CMK (cell line): ENCODE results near the gene TM9SF2.
"Not testable (repeated sequence)": the region's sequence is repeated elsewhere in the genome, so short reads cannot be mapped to it uniquely, and the experiment has no call there.

Experiments used
- DNase-seq: peaks from one replicate; pipeline ENCODE4 v3.0.0-alpha.2; 2010; ENCODE audit warnings: low read depth

Gene TM9SF2

DNA sequence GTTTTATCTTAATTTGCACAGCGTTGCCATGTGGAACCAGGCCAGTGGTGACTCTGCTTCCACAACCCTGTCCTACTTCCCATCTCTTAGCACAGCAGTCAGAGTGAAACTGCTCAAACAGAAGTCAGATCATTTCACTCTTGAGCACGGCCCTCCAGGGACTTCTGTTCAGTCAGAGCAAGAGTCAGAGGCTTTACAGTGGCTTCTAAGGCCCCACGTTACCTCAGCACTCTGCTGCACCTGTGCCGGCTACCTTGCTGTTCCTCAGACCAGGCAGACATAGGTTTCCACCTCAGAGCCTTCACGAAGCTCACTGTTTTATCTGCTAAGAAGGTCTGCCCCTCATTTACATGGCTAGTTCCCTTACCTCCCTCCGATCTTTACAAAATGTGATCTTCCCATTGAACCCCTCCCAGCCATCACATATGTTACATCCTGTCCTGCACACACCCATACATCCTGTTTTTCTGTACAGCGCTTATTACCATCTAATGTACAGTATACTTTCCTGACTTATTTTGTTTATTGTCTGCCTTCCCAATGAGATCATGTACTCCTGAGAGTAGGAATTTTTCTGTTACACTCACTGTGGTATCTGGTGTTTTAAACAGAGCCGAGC lies 41.6 kb downstream of the TM9SF2 start:
- no peak for DNase-seq

DNA sequence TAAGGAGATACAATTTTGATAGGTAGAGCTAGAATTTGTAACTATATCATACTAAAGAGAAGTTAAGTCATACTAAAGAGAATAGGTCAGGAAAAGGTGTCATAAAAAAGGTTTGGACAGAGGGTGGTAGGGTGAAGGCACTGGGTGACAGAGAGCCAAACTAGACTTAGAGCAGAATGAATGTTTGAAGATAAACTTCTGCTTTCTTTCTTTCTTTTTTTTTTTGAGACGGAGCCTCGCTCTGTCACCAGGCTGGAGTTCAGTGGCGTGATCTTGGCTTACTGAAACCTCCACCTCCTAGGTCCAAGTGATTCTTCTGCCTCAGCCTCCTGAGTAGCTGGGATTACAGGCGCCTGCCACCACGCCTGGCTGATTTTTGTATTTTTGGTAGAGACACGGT lies 44.1 kb downstream of the TM9SF2 start:
- no peak for DNase-seq

DNA sequence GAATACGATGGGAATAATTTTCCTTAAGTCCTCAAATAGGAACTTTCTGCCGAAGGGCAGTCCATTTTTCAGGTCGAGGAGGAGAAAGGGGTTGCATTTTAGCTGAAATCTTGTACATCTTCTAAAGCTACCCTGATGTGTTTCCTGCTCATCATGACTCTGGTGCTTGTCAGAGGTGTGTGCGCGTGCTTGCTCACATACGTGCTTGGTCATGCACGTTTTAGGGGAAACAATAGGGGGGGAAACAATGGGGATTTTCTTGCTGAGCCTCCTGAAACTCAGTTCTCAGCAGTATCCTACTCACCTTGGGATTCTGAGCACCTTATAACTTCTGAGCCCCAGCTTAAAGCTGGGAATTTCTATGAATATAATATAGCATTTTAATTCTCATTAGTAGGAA lies 44.7 kb downstream of the TM9SF2 start:
- DNase-seq = no peak

DNA sequence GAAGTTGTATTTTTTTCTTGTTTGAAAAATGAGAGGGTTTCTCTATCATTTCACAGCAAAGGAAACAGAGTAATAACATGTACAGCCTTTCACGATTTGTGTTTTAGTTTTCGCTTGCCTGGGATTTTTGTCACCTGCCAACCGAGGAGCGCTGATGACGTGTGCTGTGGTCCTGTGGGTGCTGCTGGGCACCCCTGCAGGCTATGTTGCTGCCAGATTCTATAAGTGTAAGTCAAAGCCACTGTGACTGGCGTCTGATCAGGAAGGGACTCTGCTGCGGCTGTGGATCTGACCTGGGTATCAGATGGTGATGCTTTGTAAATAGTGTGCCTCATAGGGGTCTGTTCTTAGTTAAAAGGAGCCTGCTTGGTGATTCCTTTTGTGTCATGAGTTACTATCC lies 45.6 kb downstream of the TM9SF2 start:
- DNase-seq = no peak

DNA sequence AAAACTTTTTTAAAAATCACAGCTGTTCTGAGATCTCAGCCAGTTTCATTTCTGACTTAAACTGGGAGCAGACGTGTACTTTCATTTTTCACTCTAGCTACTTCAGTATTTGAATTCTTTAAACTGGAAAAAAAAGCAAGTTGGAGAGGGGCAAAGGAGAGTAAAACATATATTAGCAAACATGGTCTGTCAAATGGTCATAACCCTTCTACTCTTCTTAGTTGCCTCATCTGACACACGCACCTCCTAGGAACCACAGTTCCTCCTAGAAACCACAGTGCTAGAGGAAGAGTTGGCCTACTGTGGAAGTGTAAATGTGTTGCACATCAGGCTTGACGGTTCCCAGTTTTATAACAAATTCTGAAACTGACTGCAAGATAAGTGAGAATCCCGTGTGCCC lies 47.2 kb downstream of the TM9SF2 start:
- DNase-seq = no peak

DNA sequence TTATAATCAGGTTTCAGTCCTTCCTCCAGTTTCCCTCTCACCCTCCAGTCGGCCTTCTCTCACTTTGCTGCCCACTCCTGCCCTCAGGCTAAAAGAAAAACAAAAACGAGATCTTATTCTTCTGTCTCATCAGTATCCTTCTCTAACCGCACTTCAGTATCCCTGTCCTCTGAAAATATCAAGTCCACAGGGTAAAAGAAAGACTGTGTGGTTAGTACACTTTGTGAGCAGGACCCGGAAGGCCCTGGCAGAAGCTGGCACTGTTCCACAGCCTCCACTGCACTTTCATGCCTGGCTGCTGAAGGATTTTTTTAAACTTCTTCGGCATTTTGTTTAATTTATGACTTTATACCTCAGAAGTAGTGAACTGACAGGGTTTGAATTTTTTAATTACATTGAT lies 51.8 kb downstream of the TM9SF2 start:
- no peak for DNase-seq

DNA sequence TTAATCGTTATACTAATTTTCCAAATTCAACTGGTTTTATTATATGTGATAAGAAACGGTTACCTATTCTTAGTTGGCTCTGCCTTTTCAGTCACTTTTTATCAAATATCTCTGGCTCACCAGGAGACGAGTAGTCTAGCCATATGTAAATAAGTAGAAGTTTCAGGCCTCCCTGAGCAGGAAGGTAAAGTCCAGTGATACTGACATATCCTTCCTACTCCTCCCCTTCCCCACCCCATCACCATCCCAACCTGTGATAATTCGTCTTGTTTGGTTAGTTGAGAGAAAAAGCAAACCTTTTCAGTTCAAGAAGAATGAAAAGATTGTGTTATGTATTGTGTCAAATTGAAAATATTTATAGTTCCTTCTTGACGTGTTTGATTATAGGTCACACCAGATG lies 53.9 kb downstream of the TM9SF2 start:
- no peak for DNase-seq

DNA sequence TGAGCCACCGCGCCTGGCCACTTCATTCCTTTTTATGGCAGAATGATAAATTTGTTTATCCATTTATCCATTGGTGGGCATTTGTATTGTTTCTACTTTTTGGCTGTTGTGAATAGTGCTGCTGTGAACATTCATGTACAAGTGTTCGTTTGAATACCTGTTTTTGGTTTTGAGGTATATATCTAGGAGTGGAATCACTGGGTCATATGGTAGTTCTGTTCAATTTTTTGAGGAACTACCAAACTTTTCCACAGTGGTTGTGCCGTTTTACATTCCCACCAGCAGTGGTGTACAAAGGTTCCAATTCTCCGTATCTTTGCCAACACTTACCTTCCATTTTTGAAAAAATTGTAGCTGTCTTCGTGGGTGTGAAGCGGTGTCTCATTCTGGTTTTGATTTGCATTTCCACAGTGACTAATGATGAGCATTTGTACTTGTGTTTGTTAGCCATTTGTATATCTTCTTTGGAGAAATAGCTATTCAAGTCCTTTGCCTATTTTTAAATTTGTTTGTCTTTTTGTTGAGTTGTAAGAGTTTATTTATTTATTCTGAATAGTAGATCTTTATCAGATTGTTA lies 55.7 kb downstream of the TM9SF2 start:
- DNase-seq = no peak

DNA sequence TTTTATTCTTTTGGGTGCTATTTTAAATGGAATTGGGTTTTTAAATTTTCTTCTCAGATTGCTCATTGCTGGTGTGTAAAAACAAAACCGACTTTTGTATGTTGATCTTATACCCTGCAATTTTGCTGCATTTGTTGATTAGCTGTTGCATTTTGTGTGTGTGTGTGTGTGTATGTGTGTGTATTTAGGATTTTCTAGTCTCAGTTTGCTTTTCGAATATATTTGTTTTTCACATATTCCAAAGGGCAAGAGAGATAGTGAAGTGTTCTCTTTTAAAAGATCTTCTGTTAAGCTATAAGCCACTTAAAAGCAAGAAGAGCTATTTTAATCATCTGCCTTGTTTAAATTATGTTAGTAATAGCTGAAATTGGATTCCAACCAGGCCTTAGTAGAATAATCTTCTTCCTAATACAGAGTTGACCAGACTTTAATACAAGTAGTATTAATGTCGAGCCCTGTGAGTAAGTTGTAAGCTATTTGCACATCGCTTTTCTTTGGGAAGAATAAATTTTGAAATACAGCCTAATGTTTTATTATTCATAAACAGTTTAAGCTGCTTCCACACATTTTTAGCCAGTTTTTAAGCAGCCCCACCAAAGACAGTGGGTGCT lies 57.4 kb downstream of the TM9SF2 start:
- DNase-seq = no peak

DNA sequence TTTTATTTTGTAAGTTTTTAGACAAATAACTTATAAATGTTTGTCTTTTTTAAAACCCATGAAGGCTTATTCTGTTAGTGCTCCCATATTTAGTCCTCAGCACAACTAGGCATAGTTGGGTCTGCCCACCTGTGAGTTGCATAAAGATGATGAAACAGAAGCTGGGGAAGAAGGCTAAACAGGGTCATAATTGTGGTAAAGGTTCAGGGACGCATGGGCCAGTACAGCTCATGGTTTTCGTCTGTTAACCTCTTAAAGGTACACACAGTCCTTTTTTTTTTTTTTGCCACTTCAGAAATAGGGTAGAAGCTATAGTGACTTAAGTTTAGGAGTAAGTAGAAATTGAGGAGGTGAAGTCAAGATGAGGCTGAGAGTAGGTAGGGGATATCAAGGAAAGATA lies 58.3 kb downstream of the TM9SF2 start:
- DNase-seq = no peak

DNA sequence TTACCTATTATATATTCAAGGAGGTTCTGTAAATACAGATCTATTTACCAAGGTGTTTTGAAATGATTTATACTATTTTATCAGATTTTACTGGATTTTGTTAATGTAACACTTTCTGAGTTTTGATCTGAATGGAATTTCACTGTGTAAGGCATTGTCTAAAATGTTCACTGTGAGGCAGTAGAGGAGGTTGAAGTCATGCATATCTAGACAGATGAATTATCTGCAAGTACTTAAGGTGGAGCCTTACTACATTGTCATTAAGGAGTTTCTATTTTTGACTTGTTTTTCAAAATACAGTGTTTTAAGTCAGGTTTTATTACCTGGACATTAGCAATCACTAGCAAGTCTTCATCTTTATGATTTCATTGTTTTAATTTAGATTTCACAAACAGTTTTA lies 62.1 kb downstream of the TM9SF2 start:
- no peak for DNase-seq

DNA sequence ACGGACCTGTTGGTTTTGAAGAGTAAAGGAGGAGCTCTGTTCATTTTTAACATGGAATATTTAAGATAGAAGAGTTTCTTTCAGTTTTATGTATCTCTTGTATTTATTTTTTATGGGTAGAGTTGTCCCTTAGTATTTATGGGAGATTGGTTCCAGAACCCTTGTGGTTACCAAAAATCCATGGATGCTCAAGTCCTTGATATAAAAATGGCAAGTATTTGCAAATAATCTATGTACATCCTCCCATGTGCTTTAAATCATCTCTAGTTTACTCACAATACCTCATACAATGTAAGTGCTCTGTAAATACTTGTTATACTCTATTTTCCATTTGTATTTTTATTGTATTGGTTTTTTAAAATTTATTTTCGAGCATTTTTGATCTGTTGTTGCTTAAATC lies 63.1 kb downstream of the TM9SF2 start:
- DNase-seq = no peak

DNA sequence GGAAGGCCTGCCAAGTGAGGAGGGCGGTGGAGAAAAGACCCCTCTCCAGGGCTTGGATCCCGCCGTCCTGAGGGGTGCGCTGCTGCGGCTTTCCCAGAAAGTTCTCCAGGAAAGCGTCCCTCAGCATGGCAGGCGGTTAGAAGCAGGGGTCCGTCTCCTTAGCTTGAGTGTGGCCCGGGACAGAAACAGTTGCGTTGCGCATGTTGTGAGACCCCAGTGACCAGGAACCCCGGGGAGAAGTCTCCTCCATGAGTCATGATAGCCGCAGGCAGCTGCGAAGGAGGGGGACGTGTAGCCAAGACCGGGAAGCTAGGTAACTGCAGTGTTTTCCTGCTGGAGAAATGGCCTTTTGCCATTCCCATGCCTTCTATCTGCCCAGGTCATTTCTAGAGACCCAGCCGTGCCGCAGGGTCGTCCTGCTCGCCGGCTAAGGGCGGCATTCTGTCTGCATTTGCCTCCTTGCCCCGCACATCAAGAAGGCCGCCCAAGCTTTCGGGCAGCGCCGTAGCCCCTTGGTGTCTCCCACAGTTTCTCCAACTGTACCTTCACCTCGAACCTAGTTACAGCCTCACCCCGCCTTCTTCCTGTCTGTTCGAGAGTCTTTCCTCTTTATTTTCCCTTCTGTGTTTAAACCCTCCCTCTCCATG lies 64.3 kb downstream of the TM9SF2 start:
- DNase-seq = no peak

DNA sequence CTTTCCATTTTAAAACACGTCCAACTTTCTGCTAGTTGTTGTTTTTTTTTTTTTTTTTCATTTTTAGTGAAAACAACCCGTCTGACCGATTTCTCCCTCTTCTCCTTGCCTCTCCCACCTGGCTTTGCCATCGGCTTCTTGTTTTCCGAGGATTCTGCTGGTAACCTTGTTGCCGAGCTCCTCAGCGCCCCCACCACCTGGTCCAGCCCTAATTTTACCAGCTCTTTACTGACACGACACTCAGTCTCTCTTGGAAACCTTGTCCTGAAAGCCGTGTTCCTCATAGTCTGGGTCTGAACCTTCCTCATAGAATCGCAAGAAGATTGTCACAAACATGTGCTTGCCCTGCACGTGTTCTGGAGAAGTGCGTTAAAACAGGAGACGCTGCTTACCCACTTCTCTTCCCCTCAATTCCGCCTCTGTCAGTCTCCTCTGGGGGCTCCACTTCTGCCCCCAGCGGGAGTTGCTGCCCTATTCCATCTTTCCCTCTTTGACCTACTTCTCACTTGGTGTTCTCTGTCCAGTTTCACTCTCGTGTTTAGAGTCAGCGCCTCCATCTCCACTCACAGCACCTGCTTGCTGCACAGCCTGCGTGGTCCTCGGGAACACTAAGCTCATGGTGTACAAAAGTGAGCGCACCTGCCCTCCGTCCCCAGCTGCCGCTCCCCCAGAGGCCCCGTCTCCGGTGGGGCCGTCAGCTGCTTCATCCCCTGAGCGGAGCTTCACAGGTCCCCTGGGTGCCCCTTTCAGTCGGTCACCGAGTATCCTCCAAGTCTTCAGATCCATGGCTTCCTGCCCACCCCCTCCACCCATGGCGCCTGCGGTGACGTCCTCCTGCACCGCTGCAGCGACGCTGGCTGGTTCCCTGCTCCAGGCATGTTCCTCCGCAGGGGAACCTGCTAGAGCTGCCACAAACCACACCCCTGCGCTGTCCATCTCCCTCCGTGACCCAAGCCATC lies 65.1 kb downstream of the TM9SF2 start:
- no peak for DNase-seq

DNA sequence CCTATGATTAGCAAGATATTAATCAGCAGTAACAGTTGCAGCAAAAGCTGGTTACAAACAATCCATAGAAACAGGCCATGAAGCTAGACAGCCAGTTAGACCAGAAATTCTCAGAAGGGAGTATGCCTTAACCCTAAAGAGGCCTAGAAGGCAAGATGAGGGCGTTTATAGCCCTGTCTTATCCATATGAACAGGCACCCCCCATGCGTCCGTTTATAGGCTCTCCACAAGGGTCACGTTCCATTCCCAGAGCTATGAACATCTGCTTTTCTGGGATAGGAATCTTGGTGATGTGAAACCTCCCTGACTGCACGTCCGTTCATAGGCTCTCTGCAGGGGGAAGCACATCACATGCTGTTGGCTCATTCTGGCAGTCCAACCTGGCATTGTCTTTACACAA lies 67.6 kb downstream of the TM9SF2 start:
- DNase-seq = not testable (repeated sequence)

DNA sequence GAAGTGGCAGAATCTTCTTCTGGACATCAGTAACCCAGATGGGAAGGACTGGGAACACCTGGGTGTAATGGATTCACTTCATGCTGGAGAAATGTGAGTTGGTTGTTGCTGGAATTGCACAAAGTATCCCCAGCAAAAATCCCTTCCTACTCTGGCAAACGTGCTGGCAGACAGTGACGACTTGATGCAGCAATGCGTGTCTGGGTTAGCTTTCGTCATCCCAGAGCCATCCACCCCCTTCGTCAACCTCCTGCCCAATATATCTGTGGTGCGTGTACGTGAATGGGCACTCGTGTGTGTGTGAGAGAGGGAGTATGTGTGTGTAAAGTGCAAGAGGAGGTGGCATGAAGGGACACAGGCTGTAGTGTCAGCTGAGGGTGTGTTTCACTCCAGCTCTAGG lies 70.9 kb downstream of the TM9SF2 start:
- no peak for DNase-seq

DNA sequence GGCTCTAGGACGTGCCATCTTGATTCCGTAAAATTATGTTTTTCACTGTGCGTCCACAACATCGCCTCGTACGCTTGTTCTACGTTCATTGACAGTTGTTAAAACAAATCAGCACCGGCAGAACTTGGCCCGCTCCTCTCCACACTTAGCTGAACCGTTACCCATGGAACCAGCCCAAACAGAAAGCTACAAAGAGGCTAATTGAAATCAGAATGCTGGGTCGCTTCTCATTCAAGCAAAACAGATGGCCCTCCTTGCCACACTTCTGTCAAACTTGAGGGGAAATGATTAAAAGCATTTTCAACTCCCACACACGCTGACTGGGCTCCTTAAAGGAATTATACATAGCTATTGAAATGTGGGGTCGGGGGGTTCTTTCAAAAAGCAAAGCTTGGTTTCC lies 71.6 kb downstream of the TM9SF2 start:
- no peak for DNase-seq

DNA sequence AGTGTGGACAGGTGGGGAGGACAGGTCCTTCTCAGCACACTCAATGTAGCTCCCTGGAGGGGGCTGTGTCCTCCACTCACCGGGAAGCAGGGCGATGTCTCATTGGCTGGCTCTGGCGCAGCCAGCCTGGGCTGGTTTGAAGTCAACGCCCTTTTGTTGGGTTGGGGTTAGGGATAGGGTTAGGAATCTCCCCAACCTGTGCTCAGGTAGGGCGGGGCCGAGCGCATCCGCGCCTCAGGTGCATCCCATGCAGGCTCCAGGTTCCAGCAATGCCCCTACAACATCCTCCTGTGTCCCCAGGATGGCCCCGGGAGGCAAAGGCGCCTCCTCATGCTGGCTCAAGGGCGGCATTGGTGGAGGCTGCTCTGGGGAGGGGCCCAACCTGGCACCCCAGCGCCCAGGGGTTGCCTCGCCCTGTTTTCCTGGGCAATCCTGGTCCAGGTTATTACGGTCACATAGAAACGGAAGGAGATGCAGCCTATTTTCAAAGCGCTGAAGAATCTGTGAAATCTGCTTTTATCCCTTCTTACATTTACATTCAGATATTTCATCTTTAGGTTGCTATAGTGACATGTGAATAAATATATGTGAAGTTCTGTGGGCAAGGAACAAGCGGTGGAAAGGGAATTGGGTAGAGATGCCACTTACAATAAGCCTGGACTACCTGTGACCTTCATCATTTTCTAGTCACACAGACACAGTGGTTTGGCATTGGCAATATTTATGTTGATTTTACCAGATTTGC lies 74.3 kb downstream of the TM9SF2 start:
- no peak for DNase-seq

DNA sequence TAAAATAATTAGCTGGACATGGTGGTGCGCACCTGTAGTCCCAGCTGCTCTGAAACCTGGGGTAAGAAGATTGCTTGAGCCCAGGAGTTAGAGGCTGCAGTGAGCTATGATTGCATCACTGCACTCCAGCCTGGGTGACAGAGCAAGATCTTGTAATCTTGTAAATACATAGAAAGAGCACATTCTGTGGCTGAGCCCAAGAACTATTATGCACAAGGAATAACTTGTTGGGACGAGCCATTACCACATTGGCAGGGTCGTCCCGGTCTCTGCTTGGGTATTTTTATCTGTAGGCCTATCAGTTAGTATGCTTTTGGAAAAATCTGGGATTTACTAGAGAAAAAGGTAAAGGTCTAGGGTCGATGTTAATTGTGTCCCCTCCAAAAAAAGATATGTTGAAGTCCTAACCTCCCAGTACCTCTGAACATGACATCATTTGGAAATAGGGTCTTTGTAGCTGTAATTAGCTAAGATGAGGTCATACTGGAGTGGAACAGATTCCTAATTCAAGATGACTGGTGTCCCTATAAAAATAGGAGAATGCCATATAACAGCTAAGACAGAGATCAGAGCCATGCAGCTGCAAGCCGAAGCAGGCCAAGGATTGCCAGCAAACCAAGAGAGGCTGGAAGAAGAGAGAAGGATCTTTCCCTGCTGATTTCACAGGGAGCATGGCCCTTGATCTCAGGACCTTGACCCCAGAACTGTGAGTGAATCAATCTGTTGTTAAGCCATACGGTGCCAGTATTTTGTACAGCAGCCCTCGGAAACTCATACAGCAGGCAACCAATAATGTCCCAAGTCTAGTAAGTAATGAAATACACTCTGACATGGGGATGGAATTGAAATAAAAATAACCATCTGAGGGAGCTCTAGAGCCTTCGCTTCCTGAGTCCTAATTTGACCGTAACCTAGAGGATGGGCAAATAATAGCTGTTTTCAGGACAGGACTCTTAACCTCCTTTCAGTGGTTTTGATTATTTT lies 77.0 kb downstream of the TM9SF2 start:
- no peak for DNase-seq

DNA sequence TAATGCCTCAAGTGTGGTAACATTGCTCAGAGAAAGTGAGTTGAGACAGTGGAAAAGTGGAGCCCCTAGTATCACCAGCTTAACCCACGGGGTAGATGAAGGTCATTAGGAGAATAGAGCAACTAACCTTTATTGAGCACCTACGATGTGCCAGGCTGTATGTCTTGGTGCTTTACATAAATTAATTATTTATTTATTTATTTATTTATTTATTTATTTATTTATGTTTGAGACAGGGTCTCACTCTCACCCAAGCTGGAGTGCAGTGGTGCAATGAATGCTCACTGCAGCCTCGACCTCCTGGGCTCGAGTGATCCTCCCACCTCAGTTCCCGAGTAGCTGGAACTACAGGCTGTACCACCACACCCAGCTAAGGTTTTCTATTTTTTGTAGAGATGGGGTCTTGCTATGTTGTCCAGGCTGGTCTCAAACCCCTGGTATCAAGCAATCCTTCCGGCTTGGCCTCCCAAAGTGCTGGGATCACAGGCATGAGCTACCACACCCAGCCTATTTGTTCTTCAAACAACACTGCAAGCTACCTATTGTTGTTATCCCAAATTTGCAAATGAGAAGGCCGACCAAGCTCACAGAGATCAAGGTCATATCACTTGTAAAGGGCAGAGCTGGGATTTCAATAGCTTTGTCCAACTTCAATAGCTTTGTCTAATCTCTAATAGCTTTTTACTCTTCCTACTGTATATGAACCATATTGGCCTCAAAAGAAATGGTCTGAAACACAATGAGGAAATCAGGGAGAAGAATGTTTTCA lies 79.4 kb downstream of the TM9SF2 start:
- DNase-seq = no peak
